CD14-positive monocyte (primary cell): Measurements from ENCODE around the gene SLC4A7. TPM values are rescaled to one million over a fixed set of nuclear protein-coding genes. Genes with fewer than 3 reads are reported as not detected.

Experiments used
- DNase-seq, 3 donors: peaks; one replicate each; pipeline ENCODE4 v3.0.0-alpha.2; 2011 to 2022
- H2AFZ ChIP-seq: 2 replicates; pipeline ENCODE4 v1.6.0; 2012; ENCODE audit warnings: mild to moderate bottlenecking, low read depth, low read length, inconsistent platforms; ENCODE audit not compliant: insufficient read depth, poor library complexity, severe bottlenecking
- H3K27ac ChIP-seq, 2 donors: 1 replicate in 1 of 2; 2 replicates in 1 of 2; pipeline ENCODE4 v1.5.1; 2012 to 2013; ENCODE audit warnings: low read length in 2 of 2, control low read depth in 1 of 2, inconsistent platforms in 1 of 2, low read depth in 1 of 2, mild to moderate bottlenecking in 1 of 2
- H3K27me3 ChIP-seq, 2 donors: one replicate each; pipeline versions ENCODE4 v1.6.0 to v1.6.1; 2011 to 2013; ENCODE audit warnings: low read length in 2 of 2; ENCODE audit not compliant: control insufficient read depth in 2 of 2, insufficient read depth in 2 of 2
- H3K36me3 ChIP-seq, 2 donors: replicated peaks in 1 of 2; 1 replicate in 1 of 2; 2 replicates in 1 of 2; pipeline versions ENCODE4 v1.5.1 to v1.6.1; 2012 to 2013; ENCODE audit warnings: low read length in 2 of 2, control low read depth in 1 of 2, inconsistent platforms in 1 of 2, mild to moderate bottlenecking in 1 of 2; ENCODE audit not compliant: insufficient read depth in 2 of 2, control insufficient read depth in 1 of 2
- H3K4me1 ChIP-seq, 2 donors: 1 replicate in 1 of 2; 2 replicates in 1 of 2; pipeline versions ENCODE4 v1.5.1 to v1.6.1; 2012 to 2013; ENCODE audit warnings: low read length in 2 of 2, control low read depth in 1 of 2, inconsistent platforms in 1 of 2, mild to moderate bottlenecking in 1 of 2, moderate library complexity in 1 of 2; ENCODE audit not compliant: insufficient read depth in 2 of 2, control insufficient read depth in 1 of 2
- H3K4me2 ChIP-seq: replicated peaks from 2 replicates; pipeline ENCODE3; 2012; ENCODE audit warnings: low read length, moderate library complexity, mild to moderate bottlenecking; ENCODE audit not compliant: poor library complexity, severe bottlenecking; ENCODE audit errors: extremely low read depth
- H3K4me3 ChIP-seq, 3 experiments: fragments of 200-600 bp in 1 of 3; sonication (generic) in 1 of 3; replicated peaks in 1 of 3; 1 replicate in 2 of 3; 2 replicates in 1 of 3; pipeline ENCODE4 v1.5.1; 2011 to 2013; ENCODE audit warnings: low read length in 3 of 3, mild to moderate bottlenecking in 3 of 3, control low read depth in 2 of 3, low read depth in 2 of 3, inconsistent platforms in 1 of 3, moderate library complexity in 1 of 3
- H3K79me2 ChIP-seq: 2 replicates; pipeline ENCODE4 v1.6.0; 2012; ENCODE audit warnings: mild to moderate bottlenecking, control low read depth, inconsistent platforms, low read length, moderate library complexity; ENCODE audit not compliant: insufficient read depth
- H3K9ac ChIP-seq: 2 replicates; pipeline ENCODE4 v1.6.0; 2017; ENCODE audit warnings: low read length, mild to moderate bottlenecking; ENCODE audit not compliant: insufficient read depth, poor library complexity, severe bottlenecking
- H3K9me3 ChIP-seq, 2 donors: replicated peaks in 1 of 2; 1 replicate in 1 of 2; 2 replicates in 1 of 2; pipeline versions ENCODE4 v1.5.1 to v1.6.1; 2012 to 2013; ENCODE audit warnings: low read length in 2 of 2, control low read depth in 1 of 2; ENCODE audit not compliant: control insufficient read depth in 1 of 2, insufficient read depth in 1 of 2
- H4K20me1 ChIP-seq: 2 replicates; pipeline ENCODE4 v1.6.0; 2012; ENCODE audit warnings: mild to moderate bottlenecking, low read length, control low read depth, moderate library complexity; ENCODE audit not compliant: insufficient read depth
- H3K27ac Mint-ChIP-seq, 7 donors: one replicate each; pipeline ENCODE4 v1.8.0; 2020; ENCODE audit warnings: mild to moderate bottlenecking in 7 of 7, mixed read lengths in 7 of 7, moderate library complexity in 6 of 7, inconsistent platforms in 2 of 7
- H3K27me3 Mint-ChIP-seq, 3 donors: one replicate each; pipeline ENCODE4 v1.8.0; 2021 to 2022; ENCODE audit warnings: low read depth in 3 of 3, mild to moderate bottlenecking in 3 of 3, mixed read lengths in 3 of 3, moderate library complexity in 3 of 3, inconsistent platforms in 1 of 3
- H3K36me3 Mint-ChIP-seq, 2 donors: one replicate each; pipeline ENCODE4 v1.8.0; 2020; ENCODE audit warnings: mixed read lengths in 2 of 2, inconsistent platforms in 1 of 2, mild to moderate bottlenecking in 1 of 2
- H3K4me1 Mint-ChIP-seq: one replicate; pipeline ENCODE4 v1.8.0; 2020; ENCODE audit warnings: mild to moderate bottlenecking, mixed read lengths
- H3K4me3 Mint-ChIP-seq, 2 donors: one replicate each; pipeline ENCODE4 v1.8.0; 2020; ENCODE audit warnings: mild to moderate bottlenecking in 2 of 2, mixed read lengths in 2 of 2, moderate library complexity in 1 of 2
- H3K9me3 Mint-ChIP-seq, 7 donors: one replicate each; pipeline ENCODE4 v1.8.0; 2020 to 2022; ENCODE audit warnings: mixed read lengths in 7 of 7, mild to moderate bottlenecking in 6 of 7, moderate library complexity in 6 of 7, inconsistent platforms in 2 of 7
- CTCF ChIP-seq: fragments of 200-600 bp; IDR thresholded peaks from one replicate; pipeline ENCODE4 v1.8.0; 2022; ENCODE audit warnings: antibody characterized with exemption, mild to moderate bottlenecking
- WGBS: methylation state at CpG from one replicate; pipeline ENCODE4 v1.1.5; 2013; ENCODE audit warnings: missing lambda C conversion rate; ENCODE audit not compliant: insufficient coverage; 5-methylcytosine and 5-hydroxymethylcytosine counted together
- intact Hi-C, 2 donors: fragments of 100-400 bp; cut with micrococcal nuclease; formaldehyde crosslinking; loops; one replicate each; pipeline versions ENCODE4 v1.15.0 to v1.15.1; 2023
- polyA plus RNA-seq, 3 donors: library from polyadenylated mRNA; depleted of rRNA in 1 of 3; unstranded in 2 of 3; stranded (reverse) in 1 of 3; fragments of 300-500 nt in 2 of 3; fragments of >200 nt in 1 of 3; fragmentation: Illumina TruSeq in 2 of 3; gene quantifications; 1 replicate in 2 of 3; 2 replicates in 1 of 3; pipeline ENCODE4 v1.2.3, GENCODE V29; 2012 to 2021

SLC4A7 gene
- polyA plus RNA-seq, 3 donors: 5.4 to 7.6 (median 5.5) TPM

GRCh38 chr3:27326629-27327545 is 157.3 kb downstream of the SLC4A7 start:
- no peaks in the 10 kb centered on the region for H3K36me3 Mint-ChIP-seq
- WGBS: 88% methylated on average over 1 of the region's 8 CpGs
- no peaks in the 10 kb centered on the region for H3K9me3 ChIP-seq
- no peaks in the 10 kb centered on the region for H3K4me1 Mint-ChIP-seq
- H4K20me1 ChIP-seq: no peaks in the 10 kb centered on the region
- no peak overlapping the region for H3K27ac Mint-ChIP-seq
- no peak for TF ChIP-seq CTCF
- no peaks in the 10 kb centered on the region for H3K4me1 ChIP-seq
- no peaks in the 10 kb centered on the region for H3K79me2 ChIP-seq
- no peak overlapping the region for H3K4me3 Mint-ChIP-seq
- H3K9me3 Mint-ChIP-seq: peaks cover 0 to 8% (median 5%) of the 10 kb centered on the region in 7 donors
- H3K36me3 ChIP-seq: no peaks in the 10 kb centered on the region
- no peak overlapping the region for H2AFZ ChIP-seq
- H3K27me3 ChIP-seq: no peaks in the 10 kb centered on the region
- H3K27ac ChIP-seq: no peak overlapping the region
- DNase-seq: no peak
- intact Hi-C loops: no loop called here
- no peak overlapping the region for H3K9ac ChIP-seq
- no peak overlapping the region for H3K4me3 ChIP-seq
- no peak overlapping the region for H3K4me2 ChIP-seq
- no peaks in the 10 kb centered on the region for H3K27me3 Mint-ChIP-seq

GRCh38 chr3:27326202-27326601 is 158.0 kb downstream of the SLC4A7 start:
- WGBS: no CpG with 5 or more reads among the region's 1 CpG
- Histone ChIP-seq H3K9ac (no peak overlapping the region), H3K36me3 (no peaks in the 10 kb centered on the region), H4K20me1 (no peaks in the 10 kb centered on the region), H3K4me1 (no peaks in the 10 kb centered on the region), H3K27ac (no peak overlapping the region), H3K4me3 (no peak overlapping the region), H3K4me2 (no peak overlapping the region), H3K27me3 (no peaks in the 10 kb centered on the region), H2AFZ (no peak overlapping the region), H3K79me2 (no peaks in the 10 kb centered on the region), H3K9me3 (no peaks in the 10 kb centered on the region)
- DNase-seq: no peak
- Mint-ChIP-seq H3K27ac (no peak overlapping the region), H3K27me3 (no peaks in the 10 kb centered on the region), H3K9me3 (peaks cover 0 to 8% (median 5%) of the 10 kb centered on the region in 7 donors), H3K36me3 (no peaks in the 10 kb centered on the region), H3K4me1 (no peaks in the 10 kb centered on the region), H3K4me3 (no peak overlapping the region)
- TF ChIP-seq CTCF: no peak
- intact Hi-C loops: no loop called here
